Glutamatergic neuron (in vitro differentiated cells): ENCODE results near the gene TARDBP. TPM values are rescaled to one million over a fixed set of nuclear protein-coding genes. Genes with fewer than 3 reads are reported as not detected.

Source experiments
- DNase-seq: peaks from one replicate; pipeline ENCODE4 v3.0.0; 2022
- H3K27ac Mint-ChIP-seq: one replicate; pipeline ENCODE4 v1.8.0; 2020; ENCODE audit warnings: mild to moderate bottlenecking, mixed read lengths, inconsistent platforms; ENCODE audit not compliant: unreplicated experiment
- H3K27me3 Mint-ChIP-seq: one replicate; pipeline ENCODE4 v1.8.0; 2020; ENCODE audit warnings: mild to moderate bottlenecking, moderate library complexity, mixed read lengths, inconsistent platforms; ENCODE audit not compliant: unreplicated experiment
- H3K36me3 Mint-ChIP-seq: one replicate; pipeline ENCODE4 v1.8.0; 2020; ENCODE audit warnings: mild to moderate bottlenecking, mixed read lengths, inconsistent platforms; ENCODE audit not compliant: unreplicated experiment
- H3K4me1 Mint-ChIP-seq: one replicate; pipeline ENCODE4 v1.8.0; 2020; ENCODE audit warnings: mild to moderate bottlenecking, low read depth, mixed read lengths, inconsistent platforms; ENCODE audit not compliant: unreplicated experiment
- H3K4me3 Mint-ChIP-seq: one replicate; pipeline ENCODE4 v1.8.0; 2020; ENCODE audit warnings: mild to moderate bottlenecking, mixed read lengths, inconsistent platforms; ENCODE audit not compliant: unreplicated experiment
- H3K9me3 Mint-ChIP-seq: one replicate; pipeline ENCODE4 v1.8.0; 2020; ENCODE audit warnings: mild to moderate bottlenecking, moderate library complexity, mixed read lengths, inconsistent platforms; ENCODE audit not compliant: unreplicated experiment
- CTCF ChIP-seq: fragments of 200-600 bp; sonication (generic); IDR thresholded peaks from one replicate; pipeline ENCODE4 v1.5.0; 2021; ENCODE audit not compliant: partially characterized antibody, unreplicated experiment
- total RNA-seq: library from RNA; stranded (reverse); fragmentation: NEBNext Ultra II Directional; extraction: Animal tissue kit (Norgen Biotek cat#: 25700); gene quantifications from one replicate; pipeline ENCODE4 v1.2.1, GENCODE V29; 2021; ENCODE audit not compliant: unreplicated experiment

The TARDBP gene
- total RNA-seq, 1 donor from 2014 or later, result 161 TPM

- H3K27ac Mint-ChIP-seq, result no peak overlapping the region
- H3K27me3 Mint-ChIP-seq, result peaks cover 3% of the 10 kb centered on the region
- H3K36me3 Mint-ChIP-seq, result no peaks in the 10 kb centered on the region
- H3K9me3 Mint-ChIP-seq, result peaks cover 3% of the 10 kb centered on the region
- H3K4me3 Mint-ChIP-seq, result no peak overlapping the region
- TF ChIP-seq CTCF, result no peak
- H3K4me1 Mint-ChIP-seq, result peaks cover 4% of the 10 kb centered on the region
- no peak for DNase-seq
These were observed 43.0 kb upstream of the TARDBP start for GRCh38 chr1:10969267-10969970.

GRCh38 chr1:10969971-10970332, 42.5 kb upstream of the TARDBP start:
- no peak for DNase-seq
- no peak overlapping the region for H3K4me3 Mint-ChIP-seq

GRCh38 chr1:10973552-10973951, 38.9 kb upstream of the TARDBP start:
- H3K27ac Mint-ChIP-seq, result no peak overlapping the region
- peaks cover 3% of the 10 kb centered on the region for H3K27me3 Mint-ChIP-seq
- peaks cover 3% of the 10 kb centered on the region for H3K9me3 Mint-ChIP-seq
- H3K4me1 Mint-ChIP-seq, result peaks cover 4% of the 10 kb centered on the region
- H3K36me3 Mint-ChIP-seq, result no peaks in the 10 kb centered on the region
- no peak overlapping the region for H3K4me3 Mint-ChIP-seq
- DNase-seq, result no peak
- TF ChIP-seq CTCF, result no peak

More at GRCh38 chr1:10969971-10970332, 42.5 kb upstream of the TARDBP start:
- no peak for TF ChIP-seq CTCF
- Mint-ChIP-seq H3K27ac (no peak overlapping the region), H3K4me1 (peaks cover 4% of the 10 kb centered on the region), H3K9me3 (peaks cover 3% of the 10 kb centered on the region), H3K36me3 (no peaks in the 10 kb centered on the region), H3K27me3 (peaks cover 3% of the 10 kb centered on the region)

- DNase-seq, result no peak
These were observed 38.2 kb upstream of the TARDBP start for GRCh38 chr1:10973956-10974881.

More at GRCh38 chr1:10973956-10974881, 38.2 kb upstream of the TARDBP start:
- Mint-ChIP-seq H3K27ac (no peak overlapping the region), H3K27me3 (peaks cover 5% of the 10 kb centered on the region), H3K4me3 (no peak overlapping the region), H3K9me3 (peaks cover 3% of the 10 kb centered on the region), H3K4me1 (peaks cover 4% of the 10 kb centered on the region), H3K36me3 (no peaks in the 10 kb centered on the region)
- no peak for TF ChIP-seq CTCF
